GM12892 (cell line): ENCODE data around the gene MYCBP.

Experiments used
- POLR2A ChIP-seq: IDR thresholded peaks from 2 replicates; pipeline ENCODE4 v1.6.1; 2011; ENCODE audit warnings: low read depth, low read length, control low read depth
- POLR2AphosphoS5 ChIP-seq: IDR thresholded peaks from 2 replicates; pipeline ENCODE4 v1.6.1; 2011; ENCODE audit warnings: low read depth, low read length, control low read depth
- TAF1 ChIP-seq: IDR thresholded peaks from 2 replicates; pipeline ENCODE4 v1.6.1; 2011; ENCODE audit warnings: low read depth, mild to moderate bottlenecking, control low read depth, low read length, borderline replicate concordance

GRCh38 chr1:38840281-38840680, 32.9 kb downstream of the MYCBP start:
- TF ChIP-seq POLR2AphosphoS5 (no peak), POLR2A (no peak), TAF1 (no peak)
